C4-2B (cell line): ENCODE results near the gene PTBP2.

Experiments used
- CTCF ChIP-seq: fragments of 450-650 bp; conservative IDR thresholded peaks from 2 replicates; pipeline ENCODE4 v1.5.1; 2017; ENCODE audit warnings: mild to moderate bottlenecking
- ZFX ChIP-seq: fragments of 450-650 bp; IDR thresholded peaks from 2 replicates; pipeline ENCODE4 v1.6.1; 2017

DNA sequence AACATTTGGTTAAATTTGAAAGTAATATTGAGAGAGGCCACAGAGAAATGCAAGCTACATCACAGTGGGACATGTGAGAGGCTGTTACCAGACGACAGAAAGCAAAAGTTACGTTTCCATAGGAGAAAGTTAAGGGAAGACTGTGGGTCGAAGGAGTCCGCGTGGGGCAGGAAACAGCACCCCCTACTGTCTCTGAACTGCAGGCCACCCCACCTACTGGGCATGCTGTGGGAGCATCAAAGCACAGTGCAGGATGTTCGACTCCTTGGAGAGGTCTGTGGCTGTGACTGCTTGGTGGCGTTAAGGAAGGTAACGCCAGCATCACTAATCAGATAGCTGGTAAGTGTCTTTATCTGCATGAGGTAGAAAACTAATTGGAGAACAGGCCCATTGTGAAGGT is 123.9 kb downstream of the PTBP2 start:
- TF ChIP-seq CTCF = peak; percentile 83
- no peak for TF ChIP-seq ZFX
